ENCODE results near the gene ATP13A5. TPM values are rescaled to one million over a fixed set of nuclear protein-coding genes. Genes with fewer than 3 reads are reported as not detected.

Gene ATP13A5
- total RNA-seq, 4 donors from 2014 or later = 1.4 TPM; not detected in 3

DNA sequence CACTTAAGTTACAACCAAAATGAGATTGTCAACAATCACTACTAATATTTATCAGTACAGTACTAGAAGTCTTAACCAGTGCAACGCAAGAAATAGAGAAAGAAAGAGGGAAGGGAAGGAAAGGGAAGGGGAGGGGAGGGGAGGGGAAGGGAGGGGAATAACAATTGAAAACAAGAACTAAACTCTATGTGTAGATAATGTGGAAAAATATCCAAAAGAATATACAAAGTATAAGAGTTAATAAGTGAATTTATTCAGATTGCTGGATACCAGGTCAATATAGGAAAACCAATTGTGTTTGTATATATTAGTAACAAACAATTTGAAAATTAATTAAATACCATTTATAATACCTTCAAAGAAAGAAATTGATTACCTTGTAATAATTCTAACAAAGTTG lies 10.7 kb downstream of the ATP13A5 start:
- 50 to 80% methylated on average over 1 of the region's 1 CpG for WGBS, 2 donors (ENCODE audit: low coverage in 1 of 2)

DNA sequence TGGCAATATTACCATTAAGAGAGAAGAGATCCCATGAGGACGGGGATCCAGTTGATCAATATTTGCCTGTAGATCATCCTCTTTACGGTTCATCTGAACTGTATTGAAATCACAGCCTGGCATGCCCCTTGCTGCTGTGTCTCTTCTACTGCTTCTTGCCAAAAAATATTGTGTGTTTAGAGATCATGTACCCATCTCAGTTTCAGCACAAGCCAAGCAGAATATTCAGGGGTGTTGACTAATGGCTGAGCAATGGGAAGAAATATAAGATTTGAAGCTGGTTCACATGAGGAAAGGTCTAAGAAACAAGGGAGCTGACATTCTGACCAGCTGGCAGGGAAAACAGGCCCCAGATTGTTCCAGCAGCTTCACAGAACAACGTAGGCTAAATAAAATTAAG lies 21.3 kb downstream of the ATP13A5 start:
- no peaks in the 10 kb centered on the region for H3K4me1 ChIP-seq

More for the DNA sequence above, 10.7 kb downstream of the ATP13A5 start:
- no peak for ATAC-seq
- Histone ChIP-seq H3K27me3 (no peaks in the 10 kb centered on the region), H3K9me3 (no peaks in the 10 kb centered on the region), H3K4me3 (no peak overlapping the region), H3K4me1 (no peaks in the 10 kb centered on the region), H3K36me3 (no peaks in the 10 kb centered on the region), H3K27ac (no peak overlapping the region)
- no peak for TF ChIP-seq POLR2AphosphoS5 (IDR thresholded peaks at IDR 0.05)
- TF ChIP-seq EP300 (IDR thresholded peaks at IDR 0.05) = no peak
- TF ChIP-seq POLR2A (IDR thresholded peaks at IDR 0.05) = no peak
- TF ChIP-seq, protein P1, sequence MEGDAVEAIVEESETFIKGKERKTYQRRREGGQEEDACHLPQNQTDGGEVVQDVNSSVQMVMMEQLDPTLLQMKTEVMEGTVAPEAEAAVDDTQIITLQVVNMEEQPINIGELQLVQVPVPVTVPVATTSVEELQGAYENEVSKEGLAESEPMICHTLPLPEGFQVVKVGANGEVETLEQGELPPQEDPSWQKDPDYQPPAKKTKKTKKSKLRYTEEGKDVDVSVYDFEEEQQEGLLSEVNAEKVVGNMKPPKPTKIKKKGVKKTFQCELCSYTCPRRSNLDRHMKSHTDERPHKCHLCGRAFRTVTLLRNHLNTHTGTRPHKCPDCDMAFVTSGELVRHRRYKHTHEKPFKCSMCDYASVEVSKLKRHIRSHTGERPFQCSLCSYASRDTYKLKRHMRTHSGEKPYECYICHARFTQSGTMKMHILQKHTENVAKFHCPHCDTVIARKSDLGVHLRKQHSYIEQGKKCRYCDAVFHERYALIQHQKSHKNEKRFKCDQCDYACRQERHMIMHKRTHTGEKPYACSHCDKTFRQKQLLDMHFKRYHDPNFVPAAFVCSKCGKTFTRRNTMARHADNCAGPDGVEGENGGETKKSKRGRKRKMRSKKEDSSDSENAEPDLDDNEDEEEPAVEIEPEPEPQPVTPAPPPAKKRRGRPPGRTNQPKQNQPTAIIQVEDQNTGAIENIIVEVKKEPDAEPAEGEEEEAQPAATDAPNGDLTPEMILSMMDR (IDR thresholded peaks at IDR 0.05) = no peak

DNA sequence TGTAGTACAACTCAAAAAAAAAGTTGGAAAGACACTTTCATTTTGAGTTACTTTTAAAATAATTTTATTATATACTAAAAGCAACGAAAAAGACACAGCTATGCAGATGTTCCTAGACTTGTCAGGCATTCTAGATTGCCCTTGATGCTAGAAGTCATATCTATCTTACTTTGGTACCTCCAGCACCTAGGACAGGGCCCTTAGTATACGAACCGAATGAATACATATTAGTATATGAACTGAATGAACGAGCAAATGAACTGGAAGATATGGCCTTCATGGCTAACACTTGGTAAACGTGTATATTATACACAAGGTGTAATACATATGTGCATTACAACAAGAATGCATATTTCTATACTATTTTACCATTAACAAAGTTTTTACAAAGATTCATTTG lies 24.1 kb downstream of the ATP13A5 start:
- TF ChIP-seq, protein P1 (IDR thresholded peaks at IDR 0.05) = no peak
- TF ChIP-seq POLR2AphosphoS5 (IDR thresholded peaks at IDR 0.05) (no peak), POLR2A (IDR thresholded peaks at IDR 0.05) (no peak), EP300 (IDR thresholded peaks at IDR 0.05) (no peak)
- Histone ChIP-seq H3K9me3 (no peaks in the 10 kb centered on the region), H3K27ac (no peak overlapping the region), H3K4me1 (no peaks in the 10 kb centered on the region), H3K4me3 (no peak overlapping the region), H3K27me3 (no peaks in the 10 kb centered on the region), H3K36me3 (no peaks in the 10 kb centered on the region)
- 46 to 56% methylated on average over 5 of the region's 5 CpGs for whole genome bisulfite sequencing, 2 donors (ENCODE audit: low coverage in 1 of 2)
- ATAC-seq = no peak

More for the DNA sequence above, 21.3 kb downstream of the ATP13A5 start:
- Histone ChIP-seq H3K27ac (no peak overlapping the region), H3K36me3 (no peaks in the 10 kb centered on the region), H3K4me3 (no peak overlapping the region), H3K9me3 (no peaks in the 10 kb centered on the region), H3K27me3 (no peaks in the 10 kb centered on the region)
- 76 to 80% methylated on average over 2 to 3 of the region's 3 CpGs for WGBS, 2 donors (ENCODE audit: low coverage in 1 of 2)
- no peak for ATAC-seq
- no peak for TF ChIP-seq POLR2AphosphoS5 (IDR thresholded peaks at IDR 0.05)
- no peak for TF ChIP-seq EP300 (IDR thresholded peaks at IDR 0.05)
- TF ChIP-seq, protein P1 (IDR thresholded peaks at IDR 0.05) = no peak
- TF ChIP-seq POLR2A (IDR thresholded peaks at IDR 0.05) = no peak

DNA sequence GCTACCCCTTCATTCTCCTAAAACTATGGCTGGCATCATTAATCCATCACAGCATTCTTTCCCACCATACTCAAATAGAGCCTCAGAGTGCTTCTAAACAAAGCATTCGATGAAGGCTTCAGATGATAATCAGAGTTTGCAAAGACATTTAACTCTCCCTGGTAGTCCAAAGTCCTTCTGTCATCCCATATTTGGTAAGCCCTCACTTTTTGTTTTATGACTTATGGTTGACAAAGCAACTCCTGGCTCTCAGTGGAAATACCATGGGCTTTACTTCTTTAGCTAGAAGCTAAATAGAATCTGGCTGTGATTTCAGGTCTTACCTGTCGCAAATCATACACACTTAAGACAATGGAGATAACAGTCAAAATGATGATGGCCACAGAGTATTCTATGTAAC lies 27.8 kb downstream of the ATP13A5 start:
- WGBS, 2 donors (ENCODE audit: low coverage in 1 of 2) = 11 to 51% methylated on average over 1 to 2 of the region's 2 CpGs
- no peaks in the 10 kb centered on the region for H3K4me1 ChIP-seq
- TF ChIP-seq POLR2AphosphoS5 (IDR thresholded peaks at IDR 0.05) (no peak), POLR2A (IDR thresholded peaks at IDR 0.05) (no peak)
- H3K27me3 ChIP-seq = no peaks in the 10 kb centered on the region
- no peaks in the 10 kb centered on the region for H3K9me3 ChIP-seq
- ATAC-seq = no peak
- H3K36me3 ChIP-seq = no peaks in the 10 kb centered on the region
- no peak overlapping the region for H3K4me3 ChIP-seq
- H3K27ac ChIP-seq = no peak overlapping the region

DNA sequence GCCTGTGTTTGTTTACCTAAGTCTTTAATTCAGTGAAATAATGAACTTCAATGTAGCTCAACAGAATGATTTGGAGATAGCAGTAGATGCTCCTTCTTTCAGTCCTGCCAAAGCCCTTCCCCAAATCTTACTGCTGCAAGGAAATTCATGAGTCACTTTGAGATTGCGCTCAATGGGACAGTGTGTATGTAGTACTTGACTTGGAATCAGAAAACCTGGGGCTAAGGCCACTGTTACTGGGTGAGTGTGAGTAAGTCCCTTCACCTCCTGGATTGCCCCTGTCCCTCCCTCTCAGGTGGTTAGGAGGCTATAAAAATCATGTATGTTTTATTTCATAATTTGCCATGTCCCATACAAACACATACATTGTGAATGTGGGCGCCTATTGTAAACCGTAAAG lies 29.9 kb downstream of the ATP13A5 start:
- Histone ChIP-seq H3K36me3 (no peaks in the 10 kb centered on the region), H3K9me3 (no peaks in the 10 kb centered on the region), H3K27ac (no peak overlapping the region), H3K4me3 (no peak overlapping the region), H3K4me1 (no peaks in the 10 kb centered on the region), H3K27me3 (no peaks in the 10 kb centered on the region)
- ATAC-seq = no peak
- WGBS, 2 donors (ENCODE audit: low coverage in 1 of 2) = 79 to 93% methylated on average over 2 to 3 of the region's 3 CpGs
- TF ChIP-seq POLR2A (IDR thresholded peaks at IDR 0.05) (no peak), EP300 (IDR thresholded peaks at IDR 0.05) (no peak), POLR2AphosphoS5 (IDR thresholded peaks at IDR 0.05) (no peak)
- TF ChIP-seq, protein P1 (IDR thresholded peaks at IDR 0.05) = no peak
